Left lung (tissue), 10 donors: Measurements from ENCODE around the gene JAGN1. TPM values are rescaled to one million over a fixed set of nuclear protein-coding genes. Genes with fewer than 3 reads are reported as not detected.
"Not testable (repeated sequence)": the region's sequence is repeated elsewhere in the genome, so short reads cannot be mapped to it uniquely, and the experiment has no call there.

ENCODE experiments used
- ATAC-seq: fragments of 200-7000 bp; cut with Tn5 transposase; one replicate; pipeline ENCODE4 v1.9.1; 2020; ENCODE audit warnings: moderate library complexity
- DNase-seq, 4 donors: peaks; one replicate each; pipeline ENCODE4 v3.0.0-alpha.2; 2013 to 2020
- H3K27ac ChIP-seq, 2 donors: fragments of 200-600 bp; sonication (generic) in 1 of 2; one replicate each; pipeline versions ENCODE4 v1.5.0 to v1.8.0; 2020 to 2021
- H3K27me3 ChIP-seq, 2 donors: fragments of 200-600 bp; sonication (generic) in 1 of 2; one replicate each; pipeline versions ENCODE4 v1.5.0 to v1.8.0; 2020 to 2021
- H3K36me3 ChIP-seq, 2 donors: fragments of 200-600 bp; sonication (generic) in 1 of 2; one replicate each; pipeline versions ENCODE4 v1.5.0 to v1.8.0; 2020 to 2021
- H3K4me1 ChIP-seq, 2 donors: fragments of 200-600 bp; one replicate each; pipeline ENCODE4 v1.8.0; 2021
- H3K4me3 ChIP-seq, 2 donors: fragments of 200-600 bp; sonication (generic) in 1 of 2; one replicate each; pipeline versions ENCODE4 v1.5.0 to v1.8.0; 2020 to 2021; ENCODE audit warnings: mild to moderate bottlenecking in 1 of 2
- H3K9me3 ChIP-seq, 2 donors: fragments of 200-600 bp; sonication (generic) in 1 of 2; one replicate each; pipeline versions ENCODE4 v1.5.0 to v1.8.0; 2020 to 2021
- intact Hi-C, 2 donors: fragments of 100-400 bp; cut with DNase I; formaldehyde crosslinking; loops; one replicate each; pipeline versions ENCODE4 v1.11.2 to v1.14.2; 2022
- polyA plus RNA-seq, 6 donors: library from polyadenylated mRNA; unstranded; fragments of 120-200 nt; gene quantifications; one replicate each; pipeline ENCODE4 v1.2.1, GENCODE V29; 2013; ENCODE audit not compliant: insufficient read length in 6 of 6
- total RNA-seq, 2 donors: library from RNA; stranded (reverse); fragmentation: NEBNext Ultra II Directional; extraction: Animal tissue kit (Norgen Biotek cat#: 25700); gene quantifications; one replicate each; pipeline ENCODE4 v1.2.1, GENCODE V29; 2021
- TF ChIP-seq, protein P1 (sequence below), 2 donors: fragments of 200-600 bp; sonication (generic) in 1 of 2; IDR thresholded peaks; one replicate each; pipeline versions ENCODE4 v1.5.0 to v1.8.0; 2021; ENCODE audit warnings: antibody characterized with exemption in 2 of 2
- donor health status: DM: no; HTN: yes; CAD: no.
- donor health status: DM: no; HTN: no; CAD: no.

The JAGN1 gene
- total and polyA plus RNA-seq, 8 donors, result 25.1 to 38.5 (median 34.9) TPM

GRCh38 chr3:9893739-9894138, 3.3 kb downstream of the JAGN1 start:
- intact Hi-C loops, result no loop called here
- H3K9me3 ChIP-seq, result no peaks in the 10 kb centered on the region
- H3K27me3 ChIP-seq, result no peaks in the 10 kb centered on the region
- ATAC-seq, result no peak
- peaks cover 0 to 20% of the 10 kb centered on the region in 2 donors for H3K36me3 ChIP-seq
- no peak overlapping the region for H3K27ac ChIP-seq
- TF ChIP-seq, protein P1, sequence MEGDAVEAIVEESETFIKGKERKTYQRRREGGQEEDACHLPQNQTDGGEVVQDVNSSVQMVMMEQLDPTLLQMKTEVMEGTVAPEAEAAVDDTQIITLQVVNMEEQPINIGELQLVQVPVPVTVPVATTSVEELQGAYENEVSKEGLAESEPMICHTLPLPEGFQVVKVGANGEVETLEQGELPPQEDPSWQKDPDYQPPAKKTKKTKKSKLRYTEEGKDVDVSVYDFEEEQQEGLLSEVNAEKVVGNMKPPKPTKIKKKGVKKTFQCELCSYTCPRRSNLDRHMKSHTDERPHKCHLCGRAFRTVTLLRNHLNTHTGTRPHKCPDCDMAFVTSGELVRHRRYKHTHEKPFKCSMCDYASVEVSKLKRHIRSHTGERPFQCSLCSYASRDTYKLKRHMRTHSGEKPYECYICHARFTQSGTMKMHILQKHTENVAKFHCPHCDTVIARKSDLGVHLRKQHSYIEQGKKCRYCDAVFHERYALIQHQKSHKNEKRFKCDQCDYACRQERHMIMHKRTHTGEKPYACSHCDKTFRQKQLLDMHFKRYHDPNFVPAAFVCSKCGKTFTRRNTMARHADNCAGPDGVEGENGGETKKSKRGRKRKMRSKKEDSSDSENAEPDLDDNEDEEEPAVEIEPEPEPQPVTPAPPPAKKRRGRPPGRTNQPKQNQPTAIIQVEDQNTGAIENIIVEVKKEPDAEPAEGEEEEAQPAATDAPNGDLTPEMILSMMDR (IDR thresholded peaks at IDR 0.05), result no peak
- peaks cover 7 to 38% of the 10 kb centered on the region in 2 donors for H3K4me1 ChIP-seq
- no peak overlapping the region for H3K4me3 ChIP-seq
- no peak for DNase-seq

DNA sequence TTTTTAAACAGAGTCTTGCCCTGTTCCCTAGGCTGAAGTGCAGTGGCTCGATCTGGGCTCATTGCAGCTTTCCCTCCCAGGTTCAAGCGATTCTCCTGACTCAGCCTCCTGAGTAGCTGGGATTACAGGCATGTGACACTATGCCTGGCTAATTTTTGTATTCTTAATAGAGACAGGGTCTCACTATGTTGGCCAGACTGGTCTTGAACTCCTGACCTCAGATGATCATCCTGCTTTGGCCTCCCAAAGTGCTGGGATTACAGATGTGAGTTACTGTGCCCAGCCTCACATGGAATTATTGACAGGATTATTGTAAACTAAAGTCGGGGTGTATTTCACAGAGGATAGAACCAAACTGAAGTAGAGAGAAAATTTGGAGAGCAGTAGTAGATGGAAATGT, 5.3 kb downstream of the JAGN1 start:
- peaks cover 8 to 37% of the 10 kb centered on the region in 2 donors for H3K4me1 ChIP-seq
- H3K27me3 ChIP-seq, ATAC-seq, H3K27ac ChIP-seq, H3K4me3 ChIP-seq, H3K9me3 ChIP-seq, intact Hi-C loops, DNase-seq: not testable (repeated sequence)
- H3K36me3 ChIP-seq, result peaks cover 0 to 20% of the 10 kb centered on the region in 2 donors

- ATAC-seq, intact Hi-C loops, H3K9me3 ChIP-seq, H3K4me3 ChIP-seq, H3K27ac ChIP-seq, H3K27me3 ChIP-seq, DNase-seq: not testable (repeated sequence)
- Histone ChIP-seq H3K36me3 (peaks cover 0 to 20% of the 10 kb centered on the region in 2 donors), H3K4me1 (peaks cover 4 to 28% of the 10 kb centered on the region in 2 donors)
These were observed 6.5 kb downstream of the JAGN1 start for GRCh38 chr3:9896755-9897407.

GRCh38 chr3:9897408-9898372, 7.3 kb downstream of the JAGN1 start:
- DNase-seq (peak in 2 of 4 donors; percentile 60 to 78), ATAC-seq (peak; percentile 82)
- intact Hi-C loops, result no loop called here
- H3K27me3 ChIP-seq, result no peaks in the 10 kb centered on the region
- TF ChIP-seq, protein P1 (IDR thresholded peaks at IDR 0.05), result no peak
- H3K27ac ChIP-seq, result peak overlapping the region; percentile 17 to 46
- H3K4me3 ChIP-seq, result no peak overlapping the region
- H3K9me3 ChIP-seq, result no peaks in the 10 kb centered on the region
- peaks cover 4 to 31% of the 10 kb centered on the region in 2 donors for H3K4me1 ChIP-seq
- H3K36me3 ChIP-seq, result peaks cover 0 to 17% of the 10 kb centered on the region in 2 donors

DNA sequence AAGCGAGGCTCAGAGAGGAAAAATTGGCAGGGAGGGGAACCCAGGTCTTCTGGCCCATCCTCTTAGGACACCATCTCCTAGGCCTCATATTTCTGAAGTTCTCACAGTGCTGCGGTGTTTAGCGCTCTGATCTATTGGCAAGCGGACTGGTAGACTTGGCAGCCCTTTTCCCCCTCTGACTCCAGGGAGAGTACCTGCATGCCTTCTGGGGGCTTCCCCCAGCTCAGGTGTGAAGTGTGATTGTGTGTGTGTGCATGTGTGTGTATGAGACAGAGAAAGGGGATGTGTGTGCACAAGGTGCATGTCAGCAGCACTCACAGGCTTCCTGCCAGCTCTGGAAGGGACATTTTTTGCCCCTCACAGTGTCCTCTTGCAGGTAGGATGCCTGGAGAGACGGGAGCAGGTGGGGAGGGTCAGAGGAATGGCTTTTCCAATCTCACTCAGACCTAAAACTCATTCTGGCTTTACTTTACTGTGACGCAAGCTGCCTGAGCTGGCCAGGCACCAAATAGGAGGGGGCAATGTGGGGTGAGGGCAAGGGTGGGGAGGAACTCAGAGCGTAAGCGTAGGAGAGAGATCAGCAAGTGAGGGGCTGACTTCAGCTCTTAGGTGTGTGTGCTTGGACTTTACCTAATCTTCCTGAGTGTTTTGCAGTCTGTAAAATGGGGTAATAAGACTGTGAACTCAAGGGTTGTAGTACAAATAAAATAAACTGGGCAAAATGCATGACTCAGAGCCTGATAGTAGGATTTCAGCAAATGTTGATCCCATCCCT, 8.2 kb downstream of the JAGN1 start:
- DNase-seq (peak in 1 of 4 donors; percentile 66), ATAC-seq (peak; percentile 19)
- Histone ChIP-seq H3K27ac (peak overlapping the region; percentile 17 to 35), H3K27me3 (no peaks in the 10 kb centered on the region), H3K4me3 (no peak overlapping the region), H3K9me3 (no peaks in the 10 kb centered on the region), H3K36me3 (peaks cover 0 to 7% of the 10 kb centered on the region in 2 donors), H3K4me1 (peaks cover 4 to 32% of the 10 kb centered on the region in 2 donors)
- intact Hi-C loops, result no loop called here
- TF ChIP-seq, protein P1 (IDR thresholded peaks at IDR 0.05), result no peak
